SK-N-SH (cell line): ENCODE data around the gene MISP3. TPM values are rescaled to one million over a fixed set of nuclear protein-coding genes. Genes with fewer than 3 reads are reported as not detected.

Source experiments
- CTCF ChIA-PET: fragments of 300-600, 350-600 bp; formaldehyde crosslinking; extraction: SDS; loops from one replicate; lab custom pipeline; 2021; lab: Yijun Ruan, JAX
- POLR2A ChIA-PET: fragments of 350-600 bp; sonication (Branson Sonifier 250); formaldehyde crosslinking; extraction: SDS; loops from one replicate; lab custom pipeline; 2020; ENCODE audit warnings: antibody characterized with exemption, inconsistent platforms; lab: Yijun Ruan, JAX
- DNase-seq: peaks from one replicate; pipeline ENCODE4 v3.0.0; 2012
- H2AFZ ChIP-seq: fragments of 200-600 bp; sonication (generic); 2 replicates; pipeline ENCODE4 v1.8.1; 2016; ENCODE audit warnings: antibody characterized with exemption, mild to moderate bottlenecking, low read depth
- H3F3A ChIP-seq: fragments of 200-600 bp; sonication (generic); replicated peaks from 2 replicates; pipeline ENCODE3; 2016; ENCODE audit warnings: antibody characterized with exemption, mild to moderate bottlenecking; ENCODE audit not compliant: insufficient read depth
- H3K27ac ChIP-seq, 2 experiments: fragments of 200-500 bp in 1 of 2; fragments of 200-600 bp in 1 of 2; sonication (Bioruptor generic) in 1 of 2; sonication (generic), shearing (Covaris generic) in 1 of 2; 2 replicates each; pipeline versions ENCODE4 v1.5.1 to v1.6.1; 2014 to 2016; ENCODE audit warnings: low read depth in 2 of 2, inconsistent platforms in 1 of 2, low read length in 1 of 2, mild to moderate bottlenecking in 1 of 2, mixed read lengths in 1 of 2
- H3K27me3 ChIP-seq: fragments of 200-600 bp; sonication (generic), shearing (Covaris generic); 2 replicates; pipeline ENCODE4 v1.6.1; 2016; ENCODE audit warnings: mixed run types; ENCODE audit not compliant: insufficient read depth
- H3K36me3 ChIP-seq, 2 experiments: fragments of 200-500 bp in 1 of 2; fragments of 200-600 bp in 1 of 2; sonication (Bioruptor generic) in 1 of 2; sonication (generic) in 1 of 2; replicated peaks in 1 of 2; 2 replicates each; pipeline versions ENCODE3 to v1.5.1; 2014 to 2016; ENCODE audit warnings: low read length in 1 of 2, mild to moderate bottlenecking in 1 of 2; ENCODE audit not compliant: insufficient read depth in 2 of 2, control insufficient read depth in 1 of 2
- H3K4me1 ChIP-seq, 2 experiments: fragments of 200-500 bp in 1 of 2; fragments of 200-600 bp in 1 of 2; sonication (Bioruptor generic) in 1 of 2; sonication (generic), shearing (Covaris generic) in 1 of 2; 2 replicates each; pipeline versions ENCODE4 v1.5.1 to v1.6.1; 2014 to 2016; ENCODE audit warnings: low read depth in 1 of 2, low read length in 1 of 2, mixed run types in 1 of 2; ENCODE audit not compliant: insufficient read depth in 2 of 2, control insufficient read depth in 1 of 2
- H3K4me2 ChIP-seq: fragments of 200-600 bp; sonication (generic), shearing (Covaris generic); 2 replicates; pipeline ENCODE4 v1.6.1; 2017; ENCODE audit warnings: mixed run types
- H3K4me3 ChIP-seq, 2 experiments: fragments of 200-500 bp in 1 of 2; fragments of 200-600 bp in 1 of 2; sonication (Bioruptor generic) in 1 of 2; sonication (generic), shearing (Covaris generic) in 1 of 2; 2 replicates each; pipeline versions ENCODE4 v1.5.1 to v1.8.1; 2014 to 2016; ENCODE audit warnings: low read depth in 2 of 2, inconsistent platforms in 1 of 2, low read length in 1 of 2, mild to moderate bottlenecking in 1 of 2, mixed read lengths in 1 of 2, moderate library complexity in 1 of 2
- H3K79me2 ChIP-seq: fragments of 200-600 bp; sonication (generic); 2 replicates; pipeline ENCODE4 v1.8.1; 2017; ENCODE audit warnings: mild to moderate bottlenecking; ENCODE audit not compliant: insufficient read depth
- H3K9ac ChIP-seq: fragments of 200-600 bp; sonication (generic); 2 replicates; pipeline ENCODE4 v1.6.1; 2017; ENCODE audit warnings: mixed run types
- H3K9me2 ChIP-seq: fragments of 200-600 bp; sonication (generic); 2 replicates; pipeline ENCODE4 v1.6.1; 2017; ENCODE audit warnings: mixed run types
- H3K9me3 ChIP-seq: fragments of 200-600 bp; sonication (generic); 2 replicates; pipeline ENCODE4 v1.6.1; 2017; ENCODE audit warnings: mixed run types, mild to moderate bottlenecking, moderate library complexity
- H4K20me1 ChIP-seq: fragments of 200-600 bp; sonication (generic); 2 replicates; pipeline ENCODE4 v1.6.1; 2017; ENCODE audit warnings: mild to moderate bottlenecking, mixed run types; ENCODE audit not compliant: insufficient read depth
- CHD2 ChIP-seq: fragments of 150-350 bp; IDR thresholded peaks from 2 replicates; pipeline ENCODE4 v1.6.1; 2018; ENCODE audit warnings: low read length; ENCODE audit not compliant: partially characterized antibody
- EZH2phosphoT487 ChIP-seq: fragments of 200-600 bp; sonication (generic); IDR thresholded peaks from 2 replicates; pipeline ENCODE4 v1.6.1; 2017; ENCODE audit warnings: low read depth, mixed run types, mild to moderate bottlenecking, antibody characterized with exemption, moderate library complexity, borderline replicate concordance
- FOSL2 ChIP-seq: IDR thresholded peaks from 2 replicates; pipeline ENCODE4 v1.4.0; 2012; ENCODE audit warnings: low read depth, mild to moderate bottlenecking, moderate library complexity, borderline replicate concordance
- FOXJ3 ChIP-seq: sonication (generic); formaldehyde crosslinking; IDR thresholded peaks from 2 replicates; pipeline ENCODE4 v1.5.1; 2020; ENCODE audit warnings: mild to moderate bottlenecking, missing genetic modification reagents
- GABPA ChIP-seq: IDR thresholded peaks from 2 replicates; pipeline ENCODE4 v1.4.0; 2012; ENCODE audit warnings: low read depth, mild to moderate bottlenecking
- MEF2A ChIP-seq: IDR thresholded peaks from 2 replicates; pipeline ENCODE4 v1.4.0; 2012; ENCODE audit warnings: low read depth, borderline replicate concordance
- NRF1 ChIP-seq: IDR thresholded peaks from 2 replicates; pipeline ENCODE4 v1.6.1; 2012; ENCODE audit warnings: low read depth, mild to moderate bottlenecking, low read length
- PBX3 ChIP-seq: IDR thresholded peaks from 2 replicates; pipeline ENCODE4; 2012
- POLR2AphosphoS5 ChIP-seq: IDR thresholded peaks from 2 replicates; pipeline ENCODE4 v1.6.1; 2012; ENCODE audit warnings: low read depth, low read length
- RFX5 ChIP-seq: IDR thresholded peaks from 2 replicates; pipeline ENCODE4 v1.6.1; 2012; ENCODE audit warnings: mild to moderate bottlenecking, improper control_type of control experiment, low read length
- SMC3 ChIP-seq: IDR thresholded peaks from 2 replicates; pipeline ENCODE4 v1.6.1; 2012; ENCODE audit warnings: low read depth, low read length, improper control_type of control experiment
- USF1 ChIP-seq: IDR thresholded peaks from 2 replicates; pipeline ENCODE4 v1.4.0; 2012; ENCODE audit warnings: low read depth, borderline replicate concordance
- YY1 ChIP-seq: IDR thresholded peaks from 2 replicates; pipeline ENCODE4 v1.4.0; 2012; ENCODE audit warnings: low read depth, mild to moderate bottlenecking
- WGBS: methylation state at CpG from one replicate; pipeline ENCODE4 v1.1.6; 2017; ENCODE audit warnings: low lambda C conversion rate; 5-methylcytosine and 5-hydroxymethylcytosine counted together
- polyA plus RNA-seq, 3 experiments: library from polyadenylated mRNA; depleted of rRNA; stranded (reverse); fragments of >200 nt; gene quantifications; 2 replicates each; pipeline ENCODE4 v1.2.3, GENCODE V29; 2012

Gene MISP3
- polyA plus RNA-seq, 1 of the 3 experiments (the other 2 are of a cell fraction), result 2.6 TPM

- 2% methylated on average over 10 of the region's 142 CpGs for WGBS
- Histone ChIP-seq H3K79me2 (no peaks in the 10 kb centered on the region; the same call in 1 of the 2 replicates), H3F3A (peaks cover 17% of the 10 kb centered on the region), H3K9me3 (peaks cover 8% of the 10 kb centered on the region; the same call in 1 of the 2 replicates)
- CTCF ChIA-PET, result interaction anchor here (1.0 to 5.4 kb wide), 7 partner anchors 9 to 258 kb away, joined by 3 to 19 read pairs (median 7); partner anchors contain the start of genes ASF1B and MISP3
- POLR2A ChIA-PET, result interaction anchor here (0.6 kb wide), 1 partner anchor 26 kb away, joined by 4 read pairs; no protein-coding TSS in a partner anchor
- TF ChIP-seq FOXJ3 (CRISPR knock-in tag) (no peak), NRF1 (peak; percentile 51)
- TF ChIP-seq, all 33 proteins: peak for 1
- H3K27ac ChIP-seq, result peak overlapping the region in 1 of 2 experiments; percentile 93; a peak in 2 of 4 replicates
- peak overlapping the region; percentile 71 for H3K4me2 ChIP-seq
- no peak overlapping the region for H3K9ac ChIP-seq
- peak overlapping the region; percentile 57 to 64 for H3K4me3 ChIP-seq
- H4K20me1 ChIP-seq, result peaks cover 4% of the 10 kb centered on the region; the same call in 1 of the 2 replicates
- H3K4me1 ChIP-seq, result peaks cover 0 to 10% of the 10 kb centered on the region in 2 experiments; a peak in 1 of 4 replicates
- H3K36me3 ChIP-seq, result peaks cover 16 to 18% of the 10 kb centered on the region in 2 experiments
- H3K9me2 ChIP-seq, result no peaks in the 10 kb centered on the region
- no peak overlapping the region for H2AFZ ChIP-seq
- DNase-seq, result peak; percentile 85
- no peaks in the 10 kb centered on the region for H3K27me3 ChIP-seq
Observed at GRCh38 chr19:14089662-14090508, 17.3 kb downstream of the MISP3 start.

- H3K9me2 ChIP-seq, result no peaks in the 10 kb centered on the region
- peaks cover 18% of the 10 kb centered on the region for H3F3A ChIP-seq
- peak within 1 kb of the TSS; percentile 76 for H2AFZ ChIP-seq
- no peaks in the 10 kb centered on the region for H3K27me3 ChIP-seq
- ChIA-PET POLR2A (interaction anchor here (0.6 kb wide), 1 partner anchor 26 kb away, joined by 4 read pairs; no protein-coding TSS in a partner anchor), CTCF (interaction anchor here (1.0 to 5.4 kb wide), 6 partner anchors 9 to 46 kb away, joined by 3 to 19 read pairs (median 8); partner anchors contain the start of genes ASF1B and MISP3)
- peaks cover 0 to 10% of the 10 kb centered on the region in 2 experiments; a peak in 1 of 4 replicates for H3K4me1 ChIP-seq
- peak within 1 kb of the TSS; percentile 79 for H3K9ac ChIP-seq
- peak within 1 kb of the TSS; percentile 99 for H3K4me2 ChIP-seq
- H3K4me3 ChIP-seq, result peak within 1 kb of the TSS; percentile 79 to 91
- H3K79me2 ChIP-seq, result no peaks in the 10 kb centered on the region; the same call in 1 of the 2 replicates
- peaks cover 16 to 18% of the 10 kb centered on the region in 2 experiments for H3K36me3 ChIP-seq
- peak; percentile 95 for DNase-seq
- TF ChIP-seq POLR2AphosphoS5, result no peak
- TF ChIP-seq YY1, result no peak
- no peak for TF ChIP-seq GABPA
- no peak for TF ChIP-seq FOSL2
- TF ChIP-seq RFX5, result no peak
- no peak for TF ChIP-seq CHD2
- no peak for TF ChIP-seq MEF2A
- no peak for TF ChIP-seq SMC3
- TF ChIP-seq EZH2phosphoT487, result no peak
- no peak for TF ChIP-seq PBX3
- no peak for TF ChIP-seq USF1
- no peak for TF ChIP-seq NRF1
- H4K20me1 ChIP-seq, result peaks cover 4% of the 10 kb centered on the region; the same call in 1 of the 2 replicates
- H3K27ac ChIP-seq, result peak within 1 kb of the TSS; percentile 67 to 93; a peak in 3 of 4 replicates
- WGBS, result 2% methylated on average over 33 of the region's 65 CpGs
- H3K9me3 ChIP-seq, result peaks cover 8% of the 10 kb centered on the region; the same call in 1 of the 2 replicates
Observed at GRCh38 chr19:14090509-14091080, 18.0 kb downstream of the MISP3 start, which contains the start of gene SAMD1. SAMD1 (minus strand) TSS chr19:14090751.
